Activated CD4-positive, alpha-beta T cell treated with anti-CD3 and anti-CD28 coated beads for 24 hours (primary cell): Measurements from ENCODE around the gene SMPX.

Experiments used
- DNase-seq, 2 donors: peaks; one replicate each; pipeline ENCODE4 v3.0.0-alpha.2; 2020; ENCODE audit warnings: low read depth in 2 of 2

SMPX gene

GRCh38 chrX:21657318-21658151, 100.4 kb downstream of the SMPX start:
- DNase-seq = no peak

DNA sequence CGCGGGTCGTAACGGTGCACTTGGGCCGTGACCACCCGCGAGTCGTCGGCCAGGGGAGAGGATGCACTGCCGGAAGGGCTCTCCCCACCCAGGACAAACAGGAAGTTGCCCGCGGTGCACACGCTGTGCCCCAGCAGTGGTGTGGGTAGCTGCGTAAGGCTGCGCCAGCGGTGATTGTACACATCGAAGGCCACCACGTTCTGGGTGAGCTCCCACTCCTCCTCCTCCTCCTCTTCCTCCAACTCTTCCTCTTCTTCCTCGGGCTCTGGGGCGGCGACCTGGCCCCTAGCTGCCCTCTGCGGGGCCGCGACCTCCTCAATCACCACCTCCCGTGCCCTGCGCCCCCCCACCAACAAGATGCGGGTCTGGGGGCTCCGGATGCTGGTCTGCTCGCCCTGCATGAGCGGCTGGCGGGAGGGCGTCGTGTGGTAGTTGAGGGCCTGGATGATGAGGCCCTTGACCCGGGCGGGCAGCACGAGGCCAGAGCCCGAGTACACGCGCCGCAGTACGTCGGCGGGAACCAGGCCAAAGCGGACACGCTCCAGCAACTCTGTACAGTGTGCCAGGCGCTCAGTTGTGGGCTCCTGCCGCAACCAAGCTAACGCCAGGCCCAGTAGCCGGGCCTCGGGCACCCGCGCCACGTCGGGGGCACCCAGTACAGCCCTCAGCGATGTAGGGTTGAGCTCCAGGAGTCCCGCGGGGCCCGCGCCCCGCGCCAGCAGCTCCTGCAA, 101.2 kb downstream of the SMPX start:
- DNase-seq = no peak
